Middle frontal gyrus (tissue), 1 donor: ENCODE measurements around the gene COQ8B.

ENCODE experiments used
- DNase-seq: peaks from one replicate; pipeline ENCODE4 v3.0.0-alpha.2; 2015; ENCODE audit warnings: low spot score; ENCODE audit errors: extremely low spot score

The COQ8B gene

GRCh38 chr19:40717880-40718773, 1.4 kb upstream of the COQ8B start:
- DNase-seq: no peak

DNA sequence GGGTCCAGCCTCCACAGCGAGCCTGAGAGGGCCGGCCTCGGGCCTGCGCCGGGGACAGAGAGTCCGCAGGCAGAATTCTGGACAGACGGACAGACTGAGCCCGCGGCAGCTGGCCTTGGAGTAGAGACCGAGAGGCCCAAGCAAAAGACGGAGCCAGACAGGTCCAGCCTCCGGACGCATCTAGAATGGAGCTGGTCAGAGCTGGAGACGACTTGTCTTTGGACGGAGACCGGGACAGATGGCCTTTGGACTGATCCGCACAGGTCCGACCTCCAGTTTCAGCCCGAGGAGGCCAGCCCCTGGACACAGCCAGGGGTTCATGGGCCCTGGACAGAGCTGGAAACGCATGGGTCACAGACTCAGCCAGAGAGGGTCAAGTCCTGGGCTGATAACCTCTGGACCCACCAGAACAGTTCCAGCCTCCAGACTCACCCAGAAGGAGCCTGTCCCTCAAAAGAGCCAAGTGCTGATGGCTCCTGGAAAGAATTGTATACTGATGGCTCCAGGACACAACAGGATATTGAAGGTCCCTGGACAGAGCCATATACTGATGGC, 716 bp upstream of the COQ8B start:
- no peak for DNase-seq

DNA sequence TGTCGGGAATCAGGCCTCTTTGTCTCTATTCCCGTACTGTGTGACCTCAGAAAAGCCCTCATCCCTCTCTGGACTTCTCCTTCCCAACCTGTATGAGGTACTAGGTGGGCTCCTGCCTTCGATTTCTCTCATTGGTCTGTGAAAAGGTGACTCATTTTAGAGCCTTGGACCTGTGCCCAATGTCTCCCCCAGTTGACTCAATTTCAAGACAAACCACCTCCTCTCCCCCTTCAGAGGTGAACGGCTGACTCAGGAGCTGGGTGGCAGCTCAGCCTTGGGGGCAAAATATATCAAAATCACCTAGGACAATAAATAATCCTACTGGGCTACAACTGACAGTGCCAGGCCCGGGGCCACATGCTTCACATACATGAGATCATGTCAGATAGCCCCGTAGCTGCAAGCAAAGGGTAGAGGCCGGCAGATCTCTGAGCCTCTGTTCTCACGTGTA, 630 bp downstream of the COQ8B start:
- peak; percentile 6 for DNase-seq

DNA sequence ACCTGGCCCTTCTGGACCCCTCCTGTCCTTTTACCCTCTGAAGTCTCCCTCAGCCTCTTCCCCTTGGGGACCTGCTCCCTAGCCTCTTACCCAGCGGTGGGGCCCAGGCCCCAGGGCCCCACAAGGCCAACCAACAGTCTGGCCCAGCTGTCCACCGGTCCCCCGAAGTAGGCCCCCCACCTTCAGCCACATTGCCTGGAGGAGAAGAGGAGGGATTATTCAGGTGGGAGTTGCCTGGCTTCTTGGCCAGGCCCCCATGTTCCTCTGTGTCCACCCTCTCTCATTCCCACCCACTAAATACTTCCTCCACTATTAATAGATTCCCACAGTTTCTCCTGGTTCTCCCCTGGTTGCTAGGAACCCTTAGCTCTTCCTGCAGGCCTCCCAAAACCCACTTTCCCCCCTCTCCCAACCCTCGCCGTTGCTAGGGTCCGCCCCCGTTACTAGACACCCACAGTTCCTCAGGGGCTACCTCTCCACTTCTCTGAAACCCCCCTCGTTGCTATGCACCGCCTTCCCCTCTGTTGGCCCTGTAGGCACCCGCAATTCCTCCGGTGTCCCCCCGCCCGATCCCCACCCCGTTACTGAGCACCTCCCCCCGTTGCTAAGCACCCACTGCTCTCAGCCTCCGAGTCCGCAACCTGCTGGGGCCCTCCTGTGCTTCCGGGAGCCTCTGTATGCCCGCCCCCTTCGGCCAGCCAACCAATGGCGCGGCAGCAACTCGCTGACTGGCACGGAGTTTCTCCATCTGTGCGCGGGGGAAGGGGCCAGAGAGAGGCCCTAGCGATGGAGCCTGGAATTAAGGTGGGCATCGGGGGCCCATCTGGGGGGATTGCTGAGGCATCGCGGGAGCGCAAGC, 2.0 kb downstream of the COQ8B start:
- peak; percentile 96 for DNase-seq

GRCh38 chr19:40713939-40714338, 2.7 kb downstream of the COQ8B start:
- no peak for DNase-seq

DNA sequence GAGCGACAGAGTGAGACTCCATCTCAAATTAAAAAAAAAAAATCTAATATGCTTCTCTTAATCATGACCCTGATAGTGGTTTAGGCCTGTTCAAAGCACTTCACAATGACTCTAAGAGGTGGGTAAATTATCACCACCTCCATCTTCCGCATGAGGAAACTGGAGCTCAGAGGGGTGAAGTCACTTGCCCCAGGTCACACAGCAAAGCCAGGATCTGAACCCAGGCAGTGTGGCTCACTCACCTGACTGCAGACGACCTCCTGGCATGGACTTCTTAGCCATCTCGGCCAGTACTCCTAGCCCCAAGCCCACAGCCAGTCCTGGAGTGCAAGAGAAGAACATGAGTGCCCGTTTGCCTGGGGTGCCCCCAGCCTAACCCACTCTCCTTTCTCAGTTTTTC, 6.9 kb downstream of the COQ8B start:
- DNase-seq: no peak

- no peak for DNase-seq
Measured at GRCh38 chr19:40707615-40708014, 9.1 kb downstream of the COQ8B start.

DNA sequence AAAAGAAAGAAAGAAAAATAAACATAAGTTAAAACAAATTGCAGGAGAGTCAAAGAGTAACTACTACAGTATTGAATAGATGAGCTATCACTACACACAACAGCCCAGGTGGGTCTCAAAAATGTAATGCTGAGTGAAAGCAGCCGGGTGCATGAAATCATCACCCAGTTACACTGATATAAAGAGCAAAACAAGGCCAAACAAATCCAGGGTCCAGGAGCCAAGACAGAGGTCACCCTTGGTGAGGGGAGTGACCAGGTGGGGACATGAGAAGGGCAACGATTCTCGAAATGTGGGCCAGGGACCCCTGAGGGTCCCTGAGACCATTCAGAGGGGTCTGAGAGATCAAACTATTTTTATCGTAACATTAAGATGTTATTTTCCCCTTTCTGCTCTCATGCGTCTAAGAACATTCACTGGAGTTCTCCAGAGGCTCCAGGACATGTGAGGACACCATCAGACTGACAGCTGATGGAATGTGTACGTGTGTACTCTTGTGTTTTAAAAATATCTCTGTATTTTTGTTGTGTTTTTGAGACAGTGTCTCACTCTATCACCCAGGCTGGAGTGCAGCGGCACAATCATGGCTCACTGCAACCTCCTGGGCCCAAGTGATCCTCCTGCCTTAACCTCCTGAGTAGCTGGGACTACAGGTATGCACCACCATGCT, 10.6 kb downstream of the COQ8B start:
- no peak for DNase-seq

GRCh38 chr19:40705362-40705651, 11.4 kb downstream of the COQ8B start:
- no peak for DNase-seq

DNA sequence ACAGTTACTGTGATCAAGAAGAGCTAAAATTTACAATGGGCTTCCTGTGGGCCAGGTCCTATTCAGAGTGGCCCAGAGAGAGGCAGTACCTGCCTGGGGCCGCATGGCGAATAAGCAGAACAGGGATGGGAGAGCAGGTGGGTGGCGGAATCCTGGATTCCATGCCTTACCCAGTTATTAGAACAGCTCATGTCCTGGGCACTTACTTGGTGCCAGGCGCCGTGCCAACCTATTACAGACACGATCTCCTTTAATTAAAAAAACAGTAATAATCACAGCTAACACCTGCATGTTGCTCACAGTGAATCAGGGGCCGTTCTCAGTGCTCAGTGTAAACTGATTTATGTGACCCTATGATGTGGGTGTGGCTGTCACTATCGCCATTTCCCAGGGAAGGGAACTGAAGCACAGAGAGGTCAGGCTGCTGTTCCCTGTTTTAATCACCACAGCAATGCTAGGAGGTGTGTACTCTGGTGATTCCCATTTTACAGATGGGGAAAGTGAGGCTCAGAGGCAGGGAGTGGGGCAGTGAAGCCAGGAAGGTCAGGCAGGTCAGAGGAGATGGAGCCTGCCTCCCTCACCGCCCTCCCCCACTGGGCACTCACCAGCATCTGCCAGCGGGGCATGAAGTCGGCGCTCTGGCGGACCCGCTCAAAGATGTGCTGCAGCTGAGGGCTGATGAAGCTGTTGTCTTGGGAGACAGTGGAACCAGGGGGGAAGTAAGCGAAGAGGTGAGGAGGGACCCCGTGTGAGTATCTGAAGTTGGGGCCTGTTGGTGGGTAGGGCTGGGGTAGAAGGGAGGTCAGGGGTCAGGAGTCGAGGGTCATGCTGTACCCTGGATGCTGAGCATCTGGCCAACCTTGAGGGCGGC, 12.0 kb downstream of the COQ8B start:
- no peak for DNase-seq

DNA sequence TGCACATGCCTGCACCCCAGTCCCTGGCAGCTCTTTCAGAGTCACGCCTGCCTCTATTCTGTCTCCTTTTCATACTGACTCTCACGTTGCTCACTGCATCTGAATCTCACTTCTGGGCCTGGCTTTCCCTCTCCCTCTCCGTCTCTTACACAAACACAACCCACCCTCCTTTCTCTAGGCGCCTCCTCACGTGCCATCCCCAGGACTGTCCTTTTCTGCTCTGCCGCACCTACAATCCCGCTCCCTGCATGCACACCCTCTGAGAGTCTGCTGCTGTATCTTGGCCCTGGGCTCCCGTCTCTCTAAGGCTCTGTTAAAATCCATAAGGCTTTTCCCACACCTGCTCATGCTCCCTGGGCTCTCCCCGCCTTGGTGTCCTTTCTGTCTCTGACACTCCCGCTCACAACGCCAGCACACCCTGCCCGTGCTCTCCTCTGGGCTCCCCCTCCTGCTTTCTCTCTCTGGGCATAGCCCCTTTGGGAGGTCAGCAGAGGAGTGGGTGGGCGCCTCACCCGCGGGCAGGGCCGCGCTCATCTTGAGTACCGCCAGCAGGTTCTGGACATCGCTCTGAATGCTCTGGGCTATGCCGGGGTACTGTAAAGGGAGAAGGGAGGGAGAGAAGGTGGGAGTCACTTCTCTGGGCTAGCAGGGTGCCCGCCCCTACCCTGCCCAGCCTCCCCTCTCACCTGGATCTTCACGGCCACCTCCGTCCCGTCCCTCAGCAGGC, 13.5 kb downstream of the COQ8B start:
- DNase-seq: no peak

GRCh38 chr19:40702337-40703012, 14.2 kb downstream of the COQ8B start:
- DNase-seq: no peak

- DNase-seq: no peak
Measured at GRCh38 chr19:40701758-40702157, 14.9 kb downstream of the COQ8B start.

- DNase-seq: no peak
Measured at GRCh38 chr19:40700083-40700482, 16.6 kb downstream of the COQ8B start.

DNA sequence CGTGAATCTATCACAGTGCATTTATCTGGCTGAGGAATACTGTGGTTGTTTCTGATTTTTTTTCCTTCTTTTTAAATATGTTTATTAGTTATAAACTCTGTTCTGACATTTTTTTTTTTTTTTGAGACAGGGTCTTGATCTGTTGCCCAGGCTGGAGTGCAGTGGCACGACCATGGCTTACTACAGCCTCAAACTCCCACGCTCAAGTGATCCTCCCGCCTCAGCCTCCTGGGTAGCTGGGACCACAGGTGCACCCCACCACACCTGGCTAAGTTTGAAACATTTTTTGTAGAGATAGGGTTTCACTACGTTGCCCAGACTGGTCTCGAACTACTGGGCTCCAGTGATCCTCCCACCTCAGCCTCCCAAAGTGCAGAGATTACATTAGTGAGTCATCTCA, 19.7 kb downstream of the COQ8B start:
- no peak for DNase-seq

- DNase-seq: no peak
Measured at GRCh38 chr19:40695881-40696280, 20.8 kb downstream of the COQ8B start.

- DNase-seq: no peak
Measured at GRCh38 chr19:40693896-40694295, 22.8 kb downstream of the COQ8B start.

GRCh38 chr19:40693150-40693788, 23.4 kb downstream of the COQ8B start:
- no peak for DNase-seq

GRCh38 chr19:40692212-40692551, 24.5 kb downstream of the COQ8B start:
- no peak for DNase-seq
